Neural cell (in vitro differentiated cells): Measurements from ENCODE around the gene PNKD. TPM values are rescaled to one million over a fixed set of nuclear protein-coding genes. Genes with fewer than 3 reads are reported as not detected.

Experiments used
- H2AFZ ChIP-seq: fragments of 200-600, 300-800 bp; sonication (generic), shearing (Covaris generic); 2 replicates; pipeline ENCODE4 v1.6.0; 2014; ENCODE audit warnings: low read depth, mild to moderate bottlenecking, antibody characterized with exemption, low read length, moderate library complexity
- H3F3A ChIP-seq: fragments of 200-600 bp; shearing (Covaris generic); 2 replicates; pipeline ENCODE4 v1.6.1; 2016; ENCODE audit warnings: mild to moderate bottlenecking, moderate library complexity, mixed read lengths, antibody characterized with exemption, low read length; ENCODE audit not compliant: insufficient read depth, poor library complexity, severe bottlenecking
- H3K27ac ChIP-seq: fragments of 200-600, 300-800 bp; sonication (generic), shearing (Covaris generic); 2 replicates; pipeline ENCODE4 v1.5.1; 2014; ENCODE audit warnings: mild to moderate bottlenecking, low read length, moderate library complexity
- H3K27me3 ChIP-seq: fragments of 300-800, 200-600 bp; sonication (generic), shearing (Covaris generic); 2 replicates; pipeline ENCODE4 v1.6.0; 2014; ENCODE audit warnings: mild to moderate bottlenecking, low read depth, low read length, moderate library complexity; ENCODE audit not compliant: insufficient read depth
- H3K36me3 ChIP-seq: fragments of 300-800, 200-600 bp; sonication (generic), shearing (Covaris generic); 2 replicates; pipeline ENCODE4 v1.5.1; 2014; ENCODE audit warnings: mild to moderate bottlenecking, antibody characterized with exemption, low read length, moderate library complexity; ENCODE audit not compliant: insufficient read depth
- H3K4me2 ChIP-seq: fragments of 300-800, 200-600 bp; sonication (generic), shearing (Covaris generic); 2 replicates; pipeline ENCODE4 v1.6.0; 2014; ENCODE audit warnings: mild to moderate bottlenecking, low read length
- H3K4me3 ChIP-seq: fragments of 300-800, 200-600 bp; sonication (generic), shearing (Covaris generic); 2 replicates; pipeline ENCODE4 v1.5.1; 2014; ENCODE audit warnings: mild to moderate bottlenecking, low read length, moderate library complexity
- H3K79me2 ChIP-seq: fragments of 200-600 bp; shearing (Covaris generic); replicated peaks from 2 replicates; pipeline ENCODE4 v1.6.0; 2014; ENCODE audit warnings: mild to moderate bottlenecking, low read length, moderate library complexity; ENCODE audit not compliant: insufficient read depth
- H3K9ac ChIP-seq: fragments of 300-800, 200-600 bp; sonication (generic), shearing (Covaris generic); 2 replicates; pipeline ENCODE4 v1.6.1; 2016; ENCODE audit warnings: mild to moderate bottlenecking, low read length, mixed read lengths
- H3K9me2 ChIP-seq: fragments of 200-600 bp; shearing (Covaris generic); 2 replicates; pipeline ENCODE4 v1.6.1; 2016; ENCODE audit warnings: mild to moderate bottlenecking, low read length, mixed read lengths; ENCODE audit not compliant: insufficient read depth
- H3K9me3 ChIP-seq: fragments of 200-600, 300-800 bp; sonication (generic), shearing (Covaris generic); 2 replicates; pipeline ENCODE4 v1.6.1; 2016; ENCODE audit warnings: mild to moderate bottlenecking, mixed run types, low read length, moderate library complexity, mixed read lengths
- H4K20me1 ChIP-seq: fragments of 200-600 bp; shearing (Covaris generic); 2 replicates; pipeline ENCODE4 v1.6.1; 2016; ENCODE audit warnings: mild to moderate bottlenecking, mixed run types; ENCODE audit not compliant: insufficient read depth
- CTCF ChIP-seq: fragments of 450-650 bp; IDR thresholded peaks from 2 replicates; pipeline ENCODE4 v1.5.1; 2014; ENCODE audit warnings: antibody characterized with exemption, mild to moderate bottlenecking, moderate library complexity; ENCODE audit not compliant: poor library complexity, severe bottlenecking
- EP300 ChIP-seq: fragments of 450-650 bp; conservative IDR thresholded peaks from 2 replicates; pipeline ENCODE4 v1.6.1; 2014; ENCODE audit warnings: antibody characterized with exemption, mild to moderate bottlenecking, moderate library complexity; ENCODE audit not compliant: poor library complexity, severe bottlenecking
- EZH2 ChIP-seq: fragments of 200-600, 300-800 bp; shearing (Covaris generic), sonication (generic); IDR thresholded peaks from 2 replicates; pipeline ENCODE4 v1.6.1; 2014; ENCODE audit warnings: antibody characterized with exemption, low read length, borderline replicate concordance, mild to moderate bottlenecking; ENCODE audit not compliant: insufficient read depth, poor library complexity, severe bottlenecking
- MXI1 ChIP-seq: fragments of 450-650 bp; conservative IDR thresholded peaks from 2 replicates; pipeline ENCODE4 v1.6.1; 2014; ENCODE audit warnings: antibody characterized with exemption, mild to moderate bottlenecking; ENCODE audit not compliant: poor library complexity, severe bottlenecking
- POLR2AphosphoS5 ChIP-seq: IDR thresholded peaks from 2 replicates; pipeline ENCODE4 v1.6.1; 2012
- RAD21 ChIP-seq: fragments of 450-650 bp; conservative IDR thresholded peaks from 2 replicates; pipeline ENCODE4 v1.6.1; 2014; ENCODE audit warnings: antibody characterized with exemption, mild to moderate bottlenecking, moderate library complexity
- SMC3 ChIP-seq: fragments of 450-650 bp; conservative IDR thresholded peaks from 2 replicates; pipeline ENCODE4 v1.6.1; 2014; ENCODE audit warnings: antibody characterized with exemption, mild to moderate bottlenecking, moderate library complexity; ENCODE audit not compliant: poor library complexity
- TAF1 ChIP-seq: IDR thresholded peaks from 2 replicates; pipeline ENCODE4 v1.6.1; 2012; ENCODE audit warnings: low read depth
- polyA plus RNA-seq: library from polyadenylated mRNA; depleted of rRNA; stranded (reverse); fragments of >200 nt; gene quantifications from 2 replicates; pipeline ENCODE4 v1.2.3, GENCODE V29; 2014
- TF ChIP-seq, protein P1 (sequence below): IDR thresholded peaks from 2 replicates; pipeline ENCODE4 v1.6.1; 2012; ENCODE audit warnings: borderline replicate concordance

PNKD gene
- polyA plus RNA-seq, 1 donor from 2014 or later = 59.7 TPM

- no peak overlapping the region for H3K27ac ChIP-seq
- no peaks in the 10 kb centered on the region for H3K9me2 ChIP-seq
- no peak overlapping the region for H3K4me3 ChIP-seq
- H3K4me2 ChIP-seq = no peak overlapping the region
- no peaks in the 10 kb centered on the region for H3K79me2 ChIP-seq
- no peak for TF ChIP-seq CTCF
- H4K20me1 ChIP-seq = no peaks in the 10 kb centered on the region
- no peak overlapping the region for H2AFZ ChIP-seq
- H3K36me3 ChIP-seq = no peaks in the 10 kb centered on the region
- H3K27me3 ChIP-seq = no peaks in the 10 kb centered on the region
- no peaks in the 10 kb centered on the region for H3F3A ChIP-seq
- no peaks in the 10 kb centered on the region for H3K9me3 ChIP-seq
- no peak overlapping the region for H3K9ac ChIP-seq
These were observed 5.2 kb downstream of the PNKD start for GRCh38 chr2:218275371-218276072.

DNA sequence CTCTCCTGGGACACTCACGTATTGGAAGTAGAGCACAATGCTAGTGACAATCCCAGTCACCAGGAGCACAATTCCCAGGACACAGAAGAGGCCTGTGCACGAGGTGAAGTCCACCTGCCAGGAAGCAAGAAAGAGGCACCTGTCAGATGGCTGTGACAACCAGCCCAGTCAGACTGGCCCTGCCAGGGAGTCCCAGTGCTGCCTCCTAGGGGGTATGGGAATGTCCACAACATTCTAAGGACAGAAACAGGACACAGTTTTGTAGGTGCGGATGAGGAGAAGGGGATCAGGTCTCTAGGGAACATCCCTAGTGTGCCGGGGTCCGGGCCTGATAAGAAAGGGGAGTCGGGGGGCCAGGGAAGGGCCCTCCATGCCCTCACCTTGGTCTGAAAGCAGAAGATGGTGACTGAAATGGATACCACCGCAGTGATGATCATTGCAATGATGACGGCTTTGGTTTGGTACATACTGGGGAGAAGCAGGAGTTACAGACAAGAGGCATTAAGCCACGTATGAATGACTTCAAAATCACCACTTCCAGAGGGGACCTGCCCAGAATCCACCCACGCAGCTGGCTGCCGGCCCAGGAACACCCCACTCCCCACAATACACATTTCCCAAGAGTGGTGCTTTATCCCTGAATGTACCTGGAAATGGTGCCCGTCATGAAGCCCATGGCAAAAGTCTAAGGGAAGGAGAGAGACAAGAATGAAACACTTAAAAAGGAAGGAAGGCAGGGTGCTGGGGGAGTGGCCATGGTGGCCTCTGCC is 6.9 kb downstream of the PNKD start:
- no peak overlapping the region for H3K4me2 ChIP-seq
- no peaks in the 10 kb centered on the region for H3K79me2 ChIP-seq
- no peaks in the 10 kb centered on the region for H3K27me3 ChIP-seq
- H3K36me3 ChIP-seq = no peaks in the 10 kb centered on the region
- H2AFZ ChIP-seq = no peak overlapping the region
- H3K9me2 ChIP-seq = no peaks in the 10 kb centered on the region
- H3K9ac ChIP-seq = no peak overlapping the region
- H4K20me1 ChIP-seq = no peaks in the 10 kb centered on the region
- no peaks in the 10 kb centered on the region for H3F3A ChIP-seq
- H3K4me3 ChIP-seq = no peak overlapping the region
- no peak overlapping the region for H3K27ac ChIP-seq
- H3K9me3 ChIP-seq = no peaks in the 10 kb centered on the region
- TF ChIP-seq SMC3 (no peak), POLR2AphosphoS5 (no peak), RAD21 (no peak), EP300 (no peak), TAF1 (no peak), EZH2 (no peak), CTCF (no peak), MXI1 (no peak)
- TF ChIP-seq, protein P1, sequence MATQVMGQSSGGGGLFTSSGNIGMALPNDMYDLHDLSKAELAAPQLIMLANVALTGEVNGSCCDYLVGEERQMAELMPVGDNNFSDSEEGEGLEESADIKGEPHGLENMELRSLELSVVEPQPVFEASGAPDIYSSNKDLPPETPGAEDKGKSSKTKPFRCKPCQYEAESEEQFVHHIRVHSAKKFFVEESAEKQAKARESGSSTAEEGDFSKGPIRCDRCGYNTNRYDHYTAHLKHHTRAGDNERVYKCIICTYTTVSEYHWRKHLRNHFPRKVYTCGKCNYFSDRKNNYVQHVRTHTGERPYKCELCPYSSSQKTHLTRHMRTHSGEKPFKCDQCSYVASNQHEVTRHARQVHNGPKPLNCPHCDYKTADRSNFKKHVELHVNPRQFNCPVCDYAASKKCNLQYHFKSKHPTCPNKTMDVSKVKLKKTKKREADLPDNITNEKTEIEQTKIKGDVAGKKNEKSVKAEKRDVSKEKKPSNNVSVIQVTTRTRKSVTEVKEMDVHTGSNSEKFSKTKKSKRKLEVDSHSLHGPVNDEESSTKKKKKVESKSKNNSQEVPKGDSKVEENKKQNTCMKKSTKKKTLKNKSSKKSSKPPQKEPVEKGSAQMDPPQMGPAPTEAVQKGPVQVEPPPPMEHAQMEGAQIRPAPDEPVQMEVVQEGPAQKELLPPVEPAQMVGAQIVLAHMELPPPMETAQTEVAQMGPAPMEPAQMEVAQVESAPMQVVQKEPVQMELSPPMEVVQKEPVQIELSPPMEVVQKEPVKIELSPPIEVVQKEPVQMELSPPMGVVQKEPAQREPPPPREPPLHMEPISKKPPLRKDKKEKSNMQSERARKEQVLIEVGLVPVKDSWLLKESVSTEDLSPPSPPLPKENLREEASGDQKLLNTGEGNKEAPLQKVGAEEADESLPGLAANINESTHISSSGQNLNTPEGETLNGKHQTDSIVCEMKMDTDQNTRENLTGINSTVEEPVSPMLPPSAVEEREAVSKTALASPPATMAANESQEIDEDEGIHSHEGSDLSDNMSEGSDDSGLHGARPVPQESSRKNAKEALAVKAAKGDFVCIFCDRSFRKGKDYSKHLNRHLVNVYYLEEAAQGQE = no peak
